LNCaP clone FGC (cell line): ENCODE results near the gene HMGN4.

Experiments
- DNase-seq: peaks from one replicate; pipeline ENCODE4 v3.0.0-alpha.2; 2011; ENCODE audit warnings: low read depth
- H3K4me3 ChIP-seq: 2 replicates; pipeline ENCODE4 v1.5.1; 2011; ENCODE audit warnings: mild to moderate bottlenecking, low read depth, low read length, control low read depth
- CTCF ChIP-seq: IDR thresholded peaks from 2 replicates; pipeline ENCODE4 v1.5.1; 2012; ENCODE audit warnings: mild to moderate bottlenecking; ENCODE audit not compliant: control insufficient read depth, insufficient read depth; ENCODE audit errors: extremely low read depth

HMGN4 gene

GRCh38 chr6:26537846-26538571 is at the start of gene HMGN4:
HMGN4 (plus strand) TSS chr6:26538366; CDS start chr6:26545207, 6,841 bp downstream.
- DNase-seq = no peak
- peak within 1 kb of the TSS; percentile 80 for H3K4me3 ChIP-seq
- peak; percentile 13; the same call in 1 of the 2 replicates for TF ChIP-seq CTCF

GRCh38 chr6:26489996-26490964 is 47.9 kb upstream of the HMGN4 start:
- H3K4me3 ChIP-seq = no peak overlapping the region
- DNase-seq = no peak
- no peak for TF ChIP-seq CTCF

GRCh38 chr6:26491604-26492003 is 46.6 kb upstream of the HMGN4 start:
- DNase-seq = no peak

GRCh38 chr6:26493258-26493657 is 44.9 kb upstream of the HMGN4 start:
- no peak for DNase-seq
- no peak for TF ChIP-seq CTCF
- H3K4me3 ChIP-seq = no peak overlapping the region

More at GRCh38 chr6:26491604-26492003, 46.6 kb upstream of the HMGN4 start:
- TF ChIP-seq CTCF = no peak
- H3K4me3 ChIP-seq = no peak overlapping the region

- no peak for TF ChIP-seq CTCF
- DNase-seq = no peak
Measured at GRCh38 chr6:26494117-26494516, 44.0 kb upstream of the HMGN4 start.

GRCh38 chr6:26495281-26495680 is 42.9 kb upstream of the HMGN4 start:
- TF ChIP-seq CTCF = no peak
- no peak for DNase-seq
- no peak overlapping the region for H3K4me3 ChIP-seq

More at GRCh38 chr6:26494117-26494516, 44.0 kb upstream of the HMGN4 start:
- H3K4me3 ChIP-seq = no peak overlapping the region
